Pancreas (tissue), 10 donors: ENCODE data around the gene BCL2. TPM values are rescaled to one million over a fixed set of nuclear protein-coding genes. Genes with fewer than 3 reads are reported as not detected.

ENCODE experiments used
- ATAC-seq, 4 donors: fragments of 200-7000 bp; cut with Tn5 transposase; one replicate each; pipeline versions ENCODE4 v1.8.0 to v1.9.1; 2020; ENCODE audit warnings: mild to moderate bottlenecking in 4 of 4, moderate library complexity in 4 of 4
- DNase-seq, 6 donors: peaks; one replicate each; pipeline ENCODE4 v3.0.0-alpha.2; 2020
- FAIRE-seq: peaks from 2 replicates; lab custom pipeline; 2012; peaks lifted over from hg19 to GRCh38; lab: Jason Lieb, UNC
- H3K27ac ChIP-seq, 4 donors: fragments of 200-600 bp; sonication (generic); 1 replicate in 3 of 4; 2 replicates in 1 of 4; pipeline versions ENCODE4 v1.5.0 to v1.8.0; 2020
- H3K27me3 ChIP-seq, 4 donors: fragments of 200-600 bp; one replicate each; pipeline ENCODE4 v1.8.0; 2021
- H3K36me3 ChIP-seq, 3 donors: fragments of 200-600 bp; sonication (generic) in 1 of 3; one replicate each; pipeline versions ENCODE4 v1.5.0 to v1.8.0; 2020 to 2021
- H3K4me1 ChIP-seq, 3 donors: fragments of 200-600 bp; one replicate each; pipeline ENCODE4 v1.8.0; 2021
- H3K4me3 ChIP-seq, 4 donors: fragments of 200-600 bp; sonication (generic) in 2 of 4; one replicate each; pipeline versions ENCODE4 v1.5.0 to v1.8.0; 2020 to 2021
- H3K9me3 ChIP-seq, 4 donors: fragments of 200-600 bp; one replicate each; pipeline ENCODE4 v1.8.0; 2021
- CTCF ChIP-seq, 4 donors: fragments of 200-600 bp; sonication (generic) in 3 of 4; IDR thresholded peaks; one replicate each; pipeline versions ENCODE4 v1.5.0 to v1.8.0; 2021; ENCODE audit warnings: antibody characterized with exemption in 4 of 4
- WGBS, 2 donors: extraction: QIAGEN DNeasy Blood & Tissue Kit; methylation state at CpG; one replicate each; pipeline ENCODE4 v1.1.7; 2013; 5-methylcytosine and 5-hydroxymethylcytosine counted together
- intact Hi-C, 3 donors: fragments of 100-400 bp; cut with DNase I; formaldehyde crosslinking; loops; one replicate each; pipeline versions ENCODE4 v1.11.1 to v1.14.2; 2022
- polyA plus RNA-seq, 2 donors: library from polyadenylated mRNA; stranded (reverse); fragments of 200-250 nt; gene quantifications; one replicate each; pipeline ENCODE4 v1.2.3, GENCODE V29; 2013
- total RNA-seq, 6 donors: library from RNA; stranded (reverse); fragmentation: NEBNext Ultra II Directional in 4 of 6; extraction: Animal tissue kit (Norgen Biotek cat#: 25700) in 4 of 6; gene quantifications; one replicate each; pipeline versions ENCODE4 v1.2.1 to v1.2.4, GENCODE V29; 2021 to 2023
- donor health status: healthy with polysubstance abuse.
- donor health status: DM: no; HTN: no; CAD: no; lungs with moderate emphysema.
- donor health status: DM: no; HTN: no; CAD: no.
- donor health status: control.
- donor health status: control.
- donor health status: Bipolar disorder and iron deficiency.
- donor health status: DM: yes; HTN: yes; CAD: no.
- donor health status: DM: no; HTN: no; CAD: no.
- donor health status: DM: no; HTN: no; CAD: no.
- donor health status: DM: yes; HTN: yes; CAD: no.

Gene BCL2
- total and polyA plus RNA-seq, 8 donors = 1.9 to 9.0 (median 4.2) TPM

DNA sequence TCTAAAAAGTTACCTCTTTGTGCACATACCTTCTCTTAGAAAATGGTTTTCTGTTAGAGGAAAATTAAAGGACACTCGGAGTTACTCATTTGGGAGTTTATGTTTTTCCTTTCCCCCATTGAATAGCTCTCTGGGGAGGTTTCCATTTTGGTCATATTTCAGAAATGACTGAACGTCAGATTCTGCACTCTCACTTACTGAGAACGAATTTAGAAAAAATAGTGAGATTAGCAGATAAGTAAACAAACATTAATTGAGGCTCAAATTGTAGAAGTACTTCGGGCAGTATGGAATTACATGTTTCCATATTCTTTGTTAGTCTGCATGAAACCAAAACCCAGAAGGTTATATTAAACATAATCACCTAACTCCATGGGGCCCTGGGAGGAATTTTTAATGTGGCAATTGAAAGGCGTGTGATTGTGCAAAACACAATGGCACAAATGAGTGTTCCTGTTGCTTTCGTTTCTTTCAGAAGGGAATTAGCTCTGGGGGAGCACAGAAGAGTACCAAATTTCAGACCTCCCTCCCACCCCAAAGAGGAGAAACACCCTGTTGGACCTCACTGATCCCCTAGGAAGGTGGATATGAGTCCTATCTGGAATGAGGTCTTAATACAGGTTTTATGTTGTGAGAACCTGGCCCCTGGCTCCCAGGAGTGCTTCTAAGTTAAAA, 212.3 kb downstream of the BCL2 start:
- ATAC-seq (no peak), DNase-seq (no peak), FAIRE-seq (no peak)
- Histone ChIP-seq H3K4me3 (no peak overlapping the region), H3K27me3 (no peaks in the 10 kb centered on the region), H3K4me1 (no peaks in the 10 kb centered on the region), H3K27ac (no peak overlapping the region), H3K36me3 (no peaks in the 10 kb centered on the region), H3K9me3 (no peaks in the 10 kb centered on the region)
- intact Hi-C loops = no loop called here
- TF ChIP-seq CTCF (IDR thresholded peaks at IDR 0.05) = no peak
- 45 to 48% methylated on average over 6 of the region's 6 CpGs for WGBS, 2 donors

GRCh38 chr18:63106727-63107126, 212.8 kb downstream of the BCL2 start:
- DNase-seq = no peak
- H3K9me3 ChIP-seq = no peaks in the 10 kb centered on the region
- no peak for TF ChIP-seq CTCF (IDR thresholded peaks at IDR 0.05)
- H3K36me3 ChIP-seq = no peaks in the 10 kb centered on the region
- 80 to 91% methylated on average over 3 of the region's 3 CpGs for WGBS, 2 donors
- intact Hi-C loops = no loop called here
- H3K4me3 ChIP-seq = no peak overlapping the region
- no peak overlapping the region for H3K27ac ChIP-seq
- FAIRE-seq = no peak
- ATAC-seq = no peak
- no peaks in the 10 kb centered on the region for H3K27me3 ChIP-seq
- H3K4me1 ChIP-seq = no peaks in the 10 kb centered on the region

DNA sequence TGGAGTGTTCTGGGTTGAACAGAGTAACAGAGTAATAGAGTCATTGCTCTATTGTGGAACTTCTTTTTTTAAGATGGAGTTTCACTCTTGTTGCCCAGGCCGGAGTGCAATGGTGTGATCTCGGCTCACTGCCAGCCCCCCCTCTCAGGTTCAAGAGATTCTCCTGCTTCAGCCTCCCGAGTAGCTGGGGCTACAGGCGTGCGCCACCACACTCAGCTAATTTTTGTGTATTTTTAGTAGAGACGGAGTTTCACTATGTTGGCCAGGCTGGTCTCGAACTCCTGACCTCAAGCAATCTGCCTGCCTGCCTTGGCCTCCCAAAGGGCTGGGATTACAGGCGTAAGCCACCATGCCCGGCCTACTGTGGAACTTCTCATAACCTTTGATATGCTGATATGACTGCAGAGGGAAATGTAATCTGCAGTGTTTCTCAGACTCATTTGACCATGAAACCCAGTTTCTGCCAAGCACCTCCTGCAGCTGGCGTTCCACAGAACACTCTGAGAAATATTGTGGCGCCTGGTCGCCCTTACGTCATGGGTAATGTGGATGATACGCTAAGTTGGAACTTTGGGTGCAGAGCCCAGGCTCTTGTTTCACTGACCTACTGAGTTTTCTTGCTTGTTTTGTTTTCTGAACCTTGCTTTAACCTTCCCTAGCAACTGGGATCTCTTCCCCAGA, 213.8 kb downstream of the BCL2 start:
- Histone ChIP-seq H3K4me1 (no peaks in the 10 kb centered on the region), H3K9me3 (no peaks in the 10 kb centered on the region), H3K36me3 (no peaks in the 10 kb centered on the region), H3K4me3 (no peak overlapping the region), H3K27ac (no peak overlapping the region), H3K27me3 (no peaks in the 10 kb centered on the region)
- intact Hi-C loops = no loop called here
- ATAC-seq = no peak
- no peak for FAIRE-seq
- DNase-seq = no peak
- TF ChIP-seq CTCF (IDR thresholded peaks at IDR 0.05) = no peak
- WGBS, 2 donors = 90 to 96% methylated on average over 14 of the region's 14 CpGs

DNA sequence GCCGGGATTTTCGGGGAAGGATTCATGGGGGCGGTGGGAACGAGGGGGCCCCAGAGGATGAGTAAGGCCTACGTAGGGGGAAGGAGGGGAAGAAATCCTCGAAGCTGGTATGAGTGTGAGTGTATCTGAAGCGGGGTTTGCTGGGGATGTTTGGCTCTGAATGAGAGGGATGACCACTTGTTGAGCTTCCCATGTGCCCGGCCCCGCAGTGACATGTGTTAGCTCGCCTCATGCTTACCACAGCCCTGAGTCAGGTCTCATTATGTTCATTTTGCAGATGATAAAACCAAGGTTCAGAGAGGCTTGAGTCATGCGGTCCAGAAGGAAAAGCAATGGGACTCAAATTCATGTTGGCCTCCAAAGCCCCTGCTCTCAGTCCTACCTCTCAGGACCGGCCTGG, 214.7 kb downstream of the BCL2 start:
- DNase-seq = no peak
- H3K4me1 ChIP-seq = peaks cover 0 to 3% (median 0%) of the 10 kb centered on the region in 3 donors
- no peak for FAIRE-seq
- 90 to 93% methylated on average over 12 of the region's 12 CpGs for WGBS, 2 donors
- no peaks in the 10 kb centered on the region for H3K36me3 ChIP-seq
- no peaks in the 10 kb centered on the region for H3K9me3 ChIP-seq
- no peak for TF ChIP-seq CTCF (IDR thresholded peaks at IDR 0.05)
- intact Hi-C loops = no loop called here
- H3K27me3 ChIP-seq = no peaks in the 10 kb centered on the region
- H3K4me3 ChIP-seq = no peak overlapping the region
- ATAC-seq = no peak
- no peak overlapping the region for H3K27ac ChIP-seq
